HCT116 (cell line): Measurements from ENCODE around the gene SPEF2. TPM values are rescaled to one million over a fixed set of nuclear protein-coding genes. Genes with fewer than 3 reads are reported as not detected.

Source experiments
- ATAC-seq: fragments of 200-7000 bp; cut with Tn5 transposase; 2 replicates; pipeline ENCODE4 v1.9.1; 2020; ENCODE audit warnings: mild to moderate bottlenecking, moderate library complexity
- BruUV-seq: library from RNA; stranded (reverse); fragments of 400-500 nt; replicated peaks from 2 replicates; lab custom pipeline; 2021; lab: Mats Ljungman, UMichigan
- CTCF ChIA-PET: fragments of 300-600 bp; sonication (Branson Sonifier 250); formaldehyde crosslinking; loops from one replicate; lab custom pipeline; 2021; ENCODE audit warnings: antibody characterized with exemption; lab: Charles Lee
- POLR2A ChIA-PET: fragments of 300-600, 350-600 bp; sonication (Branson Sonifier 250); formaldehyde crosslinking; loops from one replicate; lab custom pipeline; 2021; ENCODE audit warnings: antibody characterized with exemption; lab: Charles Lee
- RAD21 ChIA-PET, 2 experiments: fragments of 300-600 bp; sonication (Branson Sonifier 250); formaldehyde crosslinking; loops; one replicate each; lab custom pipeline; 2023; ENCODE audit warnings: low total read pairs in 2 of 2; ENCODE audit not compliant: uncharacterized antibody in 2 of 2, unreplicated experiment in 2 of 2, low non-redundant PET in 1 of 2; lab: Charles Lee
- DNase-seq: peaks from one replicate; pipeline ENCODE4 v3.0.0-alpha.2; 2010; ENCODE audit warnings: low read depth, low spot score
- H2AFZ ChIP-seq: fragments of 200-600 bp; shearing (Covaris generic), sonication (generic); 2 replicates; pipeline ENCODE4 v1.6.1; 2017; ENCODE audit warnings: low read depth, mixed run types, mixed read lengths, antibody characterized with exemption, low read length; ENCODE audit not compliant: poor library complexity, severe bottlenecking
- H3K27ac ChIP-seq: 2 replicates; pipeline ENCODE4 v1.5.1; 2012; ENCODE audit warnings: low read depth, low read length
- H3K27me3 ChIP-seq: fragments of 200-600 bp; sonication (generic); 2 replicates; pipeline ENCODE4 v1.6.1; 2016; ENCODE audit warnings: mixed run types, low read length, mixed read lengths; ENCODE audit not compliant: insufficient read depth
- H3K36me3 ChIP-seq, 2 experiments: fragments of 200-500 bp in 1 of 2; fragments of 200-600 bp in 1 of 2; sonication (Bioruptor generic) in 1 of 2; sonication (generic) in 1 of 2; 2 replicates each; pipeline versions ENCODE4 v1.5.1 to v1.6.1; 2014 to 2016; ENCODE audit warnings: low read length in 2 of 2, inconsistent platforms in 1 of 2, mixed read lengths in 1 of 2, mixed run types in 1 of 2; ENCODE audit not compliant: insufficient read depth in 2 of 2, control insufficient read depth in 1 of 2
- H3K4me1 ChIP-seq, 2 experiments: fragments of 200-600 bp in 1 of 2; sonication (generic) in 1 of 2; 2 replicates each; pipeline versions ENCODE4 v1.5.1 to v1.6.1; 2012 to 2017; ENCODE audit warnings: low read length in 2 of 2, inconsistent platforms in 1 of 2, mild to moderate bottlenecking in 1 of 2, mixed read lengths in 1 of 2, mixed run types in 1 of 2, moderate library complexity in 1 of 2; ENCODE audit not compliant: insufficient read depth in 2 of 2, control insufficient read depth in 1 of 2
- H3K4me2 ChIP-seq: fragments of 200-600 bp; sonication (generic); 2 replicates; pipeline ENCODE4 v1.6.1; 2017; ENCODE audit warnings: mixed run types, low read length, mixed read lengths
- H3K4me3 ChIP-seq, 2 experiments: fragments of 200-600 bp in 1 of 2; sonication (generic) in 1 of 2; replicated peaks in 1 of 2; 2 replicates each; pipeline ENCODE4 v1.5.1; 2011 to 2016; ENCODE audit warnings: low read length in 2 of 2, control low read depth in 1 of 2, low read depth in 1 of 2, mild to moderate bottlenecking in 1 of 2, mixed read lengths in 1 of 2, mixed run types in 1 of 2
- H3K79me2 ChIP-seq: fragments of 200-600 bp; sonication (generic); 2 replicates; pipeline ENCODE4 v1.6.1; 2017; ENCODE audit warnings: mild to moderate bottlenecking, mixed run types, low read length, moderate library complexity, mixed read lengths; ENCODE audit not compliant: insufficient read depth
- H3K9ac ChIP-seq: fragments of 200-600 bp; sonication (generic); 2 replicates; pipeline ENCODE4 v1.6.1; 2016; ENCODE audit warnings: low read length, mixed read lengths
- H3K9me2 ChIP-seq: fragments of 200-600 bp; sonication (generic), shearing (Covaris generic); 2 replicates; pipeline ENCODE4 v1.6.1; 2017; ENCODE audit warnings: mixed run types, mild to moderate bottlenecking, moderate library complexity; ENCODE audit not compliant: insufficient read depth
- H3K9me3 ChIP-seq, 2 experiments: fragments of 200-500 bp in 1 of 2; fragments of 200-600 bp in 1 of 2; sonication (Bioruptor generic) in 1 of 2; sonication (generic) in 1 of 2; 2 replicates each; pipeline ENCODE4 v1.6.1; 2014 to 2017; ENCODE audit warnings: low read length in 2 of 2, mixed read lengths in 2 of 2, inconsistent platforms in 1 of 2, low read depth in 1 of 2, mild to moderate bottlenecking in 1 of 2, mixed run types in 1 of 2, moderate library complexity in 1 of 2; ENCODE audit not compliant: control insufficient read depth in 1 of 2, insufficient read depth in 1 of 2
- H4K20me1 ChIP-seq: fragments of 200-600 bp; sonication (generic), shearing (Covaris generic); 2 replicates; pipeline ENCODE4 v1.6.1; 2017; ENCODE audit warnings: mixed run types, mild to moderate bottlenecking, moderate library complexity; ENCODE audit not compliant: insufficient read depth
- CBX3 ChIP-seq: IDR thresholded peaks from 2 replicates; pipeline ENCODE4 v1.6.1; 2012; ENCODE audit warnings: low read depth
- CTCF ChIP-seq, 3 experiments: fragments of 200-600 bp in 1 of 3; sonication (generic) in 1 of 3; IDR thresholded peaks in 2 of 3; conservative IDR thresholded peaks in 1 of 3; 2 replicates each; pipeline ENCODE4 v1.5.1; 2012 to 2017; ENCODE audit warnings: low read depth in 2 of 3, low read length in 2 of 3, antibody characterized with exemption in 1 of 3, borderline replicate concordance in 1 of 3, control low read depth in 1 of 3, mild to moderate bottlenecking in 1 of 3, mixed read lengths in 1 of 3, mixed run types in 1 of 3, moderate library complexity in 1 of 3; ENCODE audit not compliant: insufficient read depth in 1 of 3
- EZH2phosphoT487 ChIP-seq: fragments of 200-600 bp; IDR thresholded peaks from 2 replicates; pipeline ENCODE4 v1.6.1; 2018; ENCODE audit warnings: antibody characterized with exemption, borderline replicate concordance
- FOSL1 ChIP-seq: IDR thresholded peaks from 2 replicates; pipeline ENCODE4 v1.6.1; 2012; ENCODE audit warnings: low read depth
- MAX ChIP-seq: IDR thresholded peaks from 2 replicates; pipeline ENCODE4 v1.6.1; 2012
- REST ChIP-seq: IDR thresholded peaks from 2 replicates; pipeline ENCODE4 v1.6.1; 2012; ENCODE audit warnings: low read depth
- SIN3A ChIP-seq: IDR thresholded peaks from 2 replicates; pipeline ENCODE4 v1.6.1; 2012; ENCODE audit warnings: low read depth
- SP1 ChIP-seq: IDR thresholded peaks from 2 replicates; pipeline ENCODE4 v1.6.1; 2012; ENCODE audit warnings: low read depth
- TCF7L2 ChIP-seq: IDR thresholded peaks from 2 replicates; pipeline ENCODE4 v1.7.0; 2011; ENCODE audit warnings: borderline replicate concordance, inconsistent platforms; ENCODE audit not compliant: insufficient read depth, insufficient read length; ENCODE audit errors: extremely low read depth
- YY1 ChIP-seq: IDR thresholded peaks from 2 replicates; pipeline ENCODE4 v1.6.1; 2011; ENCODE audit warnings: low read length, low read depth, moderate library complexity, mild to moderate bottlenecking; ENCODE audit not compliant: insufficient replicate concordance; ENCODE audit errors: extremely low read depth
- ZFX ChIP-seq: fragments of 450-650 bp; IDR thresholded peaks from 2 replicates; pipeline ENCODE4 v1.6.1; 2017
- ZNF274 ChIP-seq: fragments of 200-500 bp; sonication (Bioruptor generic); IDR thresholded peaks from 2 replicates; pipeline ENCODE4 v1.6.1; 2014; ENCODE audit warnings: mild to moderate bottlenecking, low read depth, low read length, inconsistent platforms
- intact Hi-C: fragments of 100-400 bp; cut with micrococcal nuclease; formaldehyde crosslinking; loops from 2 replicates; pipeline ENCODE4 v1.10.0; 2022
- total RNA-seq: library from RNA; stranded (reverse); gene quantifications from one replicate; pipeline ENCODE4 v1.2.1, GENCODE V29; 2021; ENCODE audit not compliant: unreplicated experiment

Gene SPEF2
- total RNA-seq, 1 experiment from 2014 or later = 4.6 TPM

- TF ChIP-seq REST = no peak
- TF ChIP-seq EZH2phosphoT487 = no peak
- TF ChIP-seq FOSL1 = no peak
- TF ChIP-seq SIN3A = no peak
- no peak for TF ChIP-seq MAX
Measured at GRCh38 chr5:35780236-35780635, 162.6 kb downstream of the SPEF2 start (continued).

- Histone ChIP-seq H3K79me2 (no peaks in the 10 kb centered on the region), H3K4me2 (no peak overlapping the region), H4K20me1 (no peaks in the 10 kb centered on the region), H3K4me1 (no peaks in the 10 kb centered on the region), H3K36me3 (no peaks in the 10 kb centered on the region), H3K4me3 (no peak overlapping the region), H3K27ac (no peak overlapping the region), H3K27me3 (peaks cover 15% of the 10 kb centered on the region; the same call in 1 of the 2 replicates), H3K9me2 (no peaks in the 10 kb centered on the region), H3K9ac (no peak overlapping the region), H3K9me3 (no peaks in the 10 kb centered on the region), H2AFZ (no peak overlapping the region)
- TF ChIP-seq ZNF274 = no peak
- TF ChIP-seq ZFX = no peak
- TF ChIP-seq CBX3 = no peak
- TF ChIP-seq TCF7L2 = no peak
- no peak for TF ChIP-seq YY1
- TF ChIP-seq SP1 = no peak
- TF ChIP-seq CTCF (IDR thresholded peaks at IDR 0.05 in 2 of 3, conservative IDR thresholded peaks at IDR 0.05 in 1 of 3; ENCODE audit: borderline replicate concordance in 1 of 3, insufficient read depth in 1 of 3, low read depth in 2 of 3, low read length in 2 of 3) = no peak
- DNase-seq (no peak), ATAC-seq (no peak)
- BruUV-seq = no TSS peak
- intact Hi-C loops = no loop called here
- ChIA-PET RAD21 (no interaction called here), POLR2A (no interaction called here), CTCF (no interaction called here)
Measured at GRCh38 chr5:35781181-35781790, 163.6 kb downstream of the SPEF2 start.
